Thyroid gland (tissue), 4 donors: ENCODE measurements around the gene OR2AG2. TPM values are rescaled to one million over a fixed set of nuclear protein-coding genes. Genes with fewer than 3 reads are reported as not detected.
"Not testable (repeated sequence)": the region's sequence is repeated elsewhere in the genome, so short reads cannot be mapped to it uniquely, and the experiment has no call there.

ENCODE experiments used
- DNase-seq, 2 donors: peaks; one replicate each; pipeline ENCODE4 v3.0.0-alpha.2; 2019
- H3K27ac ChIP-seq, 3 donors: fragments of 200-600 bp; sonication (generic); 1 replicate in 2 of 3; 2 replicates in 1 of 3; pipeline ENCODE4 v1.5.1; 2016 to 2019; ENCODE audit warnings: mild to moderate bottlenecking in 1 of 3, moderate library complexity in 1 of 3
- H3K27me3 ChIP-seq: fragments of 200-600 bp; sonication (generic); one replicate; pipeline ENCODE4 v1.5.1; 2019
- H3K36me3 ChIP-seq, 2 donors: fragments of 200-600 bp; sonication (generic); one replicate each; pipeline ENCODE4 v1.5.1; 2016 to 2019
- H3K4me1 ChIP-seq, 2 donors: fragments of 200-600 bp; sonication (generic); one replicate each; pipeline ENCODE4 v1.5.1; 2017 to 2019
- H3K4me3 ChIP-seq, 3 donors: fragments of 200-600 bp; sonication (generic); replicated peaks in 1 of 3; 1 replicate in 2 of 3; 2 replicates in 1 of 3; pipeline ENCODE4 v1.5.1; 2016; ENCODE audit warnings: mild to moderate bottlenecking in 1 of 3
- H3K9me3 ChIP-seq: fragments of 200-600 bp; sonication (generic); one replicate; pipeline ENCODE4 v1.5.1; 2017
- CTCF ChIP-seq, 6 experiments: fragments of 200-600 bp in 3 of 6; fragments of 450-650 bp in 3 of 6; sonication (generic) in 3 of 6; IDR thresholded peaks; one replicate each; pipeline ENCODE4 v1.5.1; 2016 to 2019; ENCODE audit warnings: antibody characterized with exemption in 6 of 6, mild to moderate bottlenecking in 2 of 6, inconsistent platforms in 1 of 6, moderate library complexity in 1 of 6
- POLR2A ChIP-seq, 2 donors: fragments of 450-650 bp; IDR thresholded peaks; one replicate each; pipeline ENCODE4 v1.6.1; 2017; ENCODE audit warnings: antibody characterized with exemption in 2 of 2, mild to moderate bottlenecking in 2 of 2, moderate library complexity in 1 of 2
- WGBS, 2 donors: methylation state at CpG; one replicate each; pipeline ENCODE4 v1.1.5; 2017; 5-methylcytosine and 5-hydroxymethylcytosine counted together
- intact Hi-C: fragments of 100-400 bp; cut with DNase I; formaldehyde crosslinking; loops from one replicate; pipeline ENCODE4 v1.15.1; 2023
- total RNA-seq, 4 donors: library from RNA; depleted of rRNA; stranded (reverse); fragments of >200 nt; gene quantifications; one replicate each; pipeline ENCODE4 v1.2.3, GENCODE V29; 2016

Gene OR2AG2
- total RNA-seq: under 1 TPM; 0.11 to 0.92 (median 0.34) TPM

GRCh38 chr11:6771926-6772893 is at the start of gene OR2AG2:
TSS of gene OR2AG2 (minus strand) at chr11:6771976. CDS start at chr11:6768957, 3,019 bp downstream.
- TF ChIP-seq CTCF (IDR thresholded peaks at IDR 0.05): no peak
- Histone ChIP-seq H3K9me3 (no peaks in the 10 kb centered on the region), H3K4me3 (no peak within 1 kb of the TSS), H3K27ac (no peak within 1 kb of the TSS), H3K36me3 (no peaks in the 10 kb centered on the region), H3K27me3 (no peaks in the 10 kb centered on the region), H3K4me1 (no peaks in the 10 kb centered on the region)
- no peak for DNase-seq
- intact Hi-C loops: no loop called here
- WGBS, 2 donors: 90% methylated on average over 3 of the region's 4 CpGs

GRCh38 chr11:6818967-6819366 is 47.2 kb upstream of the OR2AG2 start:
- WGBS, 2 donors: 98 to 100% methylated on average over 3 to 4 of the region's 5 CpGs
- H3K4me3 ChIP-seq: no peak overlapping the region
- no peak overlapping the region for H3K27ac ChIP-seq
- no peaks in the 10 kb centered on the region for H3K4me1 ChIP-seq
- H3K27me3 ChIP-seq: no peaks in the 10 kb centered on the region
- no peak for DNase-seq
- intact Hi-C loops: no loop called here
- no peaks in the 10 kb centered on the region for H3K36me3 ChIP-seq
- TF ChIP-seq CTCF (IDR thresholded peaks at IDR 0.05) (no peak), POLR2A (IDR thresholded peaks at IDR 0.05) (no peak)
- H3K9me3 ChIP-seq: no peaks in the 10 kb centered on the region

GRCh38 chr11:6817694-6818093 is 45.9 kb upstream of the OR2AG2 start:
- WGBS, 2 donors: 67 to 71% methylated on average over 1 of the region's 1 CpG
- TF ChIP-seq CTCF (IDR thresholded peaks at IDR 0.05) (no peak), POLR2A (IDR thresholded peaks at IDR 0.05) (no peak)
- no peaks in the 10 kb centered on the region for H3K36me3 ChIP-seq
- H3K4me1 ChIP-seq: no peaks in the 10 kb centered on the region
- H3K9me3 ChIP-seq: no peaks in the 10 kb centered on the region
- no peaks in the 10 kb centered on the region for H3K27me3 ChIP-seq
- H3K27ac ChIP-seq: no peak overlapping the region
- DNase-seq: no peak
- intact Hi-C loops: no loop called here
- H3K4me3 ChIP-seq: no peak overlapping the region

GRCh38 chr11:6813656-6814055 is 41.9 kb upstream of the OR2AG2 start:
- intact Hi-C loops: no loop called here
- DNase-seq: no peak
- H3K4me3 ChIP-seq: no peak overlapping the region
- no peaks in the 10 kb centered on the region for H3K27me3 ChIP-seq
- H3K4me1 ChIP-seq: no peaks in the 10 kb centered on the region
- no peak overlapping the region for H3K27ac ChIP-seq
- WGBS, 2 donors: 44 to 61% methylated on average over 2 of the region's 2 CpGs
- TF ChIP-seq POLR2A (IDR thresholded peaks at IDR 0.05) (no peak), CTCF (IDR thresholded peaks at IDR 0.05) (no peak)
- H3K36me3 ChIP-seq: no peaks in the 10 kb centered on the region
- H3K9me3 ChIP-seq: no peaks in the 10 kb centered on the region

GRCh38 chr11:6812390-6813005 is 40.7 kb upstream of the OR2AG2 start:
- no peaks in the 10 kb centered on the region for H3K27me3 ChIP-seq
- intact Hi-C loops: no loop called here
- no peaks in the 10 kb centered on the region for H3K9me3 ChIP-seq
- WGBS, 2 donors: 13 to 20% methylated on average over 6 of the region's 6 CpGs
- TF ChIP-seq CTCF (IDR thresholded peaks at IDR 0.05): peak; percentile 38 to 93 (median 58)
- TF ChIP-seq POLR2A (IDR thresholded peaks at IDR 0.05): no peak
- H3K4me3 ChIP-seq: no peak overlapping the region
- H3K27ac ChIP-seq: no peak overlapping the region
- DNase-seq: no peak
- no peaks in the 10 kb centered on the region for H3K36me3 ChIP-seq
- no peaks in the 10 kb centered on the region for H3K4me1 ChIP-seq

GRCh38 chr11:6801075-6801474 is 29.3 kb upstream of the OR2AG2 start:
- DNase-seq, H3K9me3 ChIP-seq, H3K27ac ChIP-seq, H3K27me3 ChIP-seq, intact Hi-C loops, H3K4me1 ChIP-seq, H3K36me3 ChIP-seq, H3K4me3 ChIP-seq: not testable (repeated sequence)
